GM10266 (cell line): ENCODE results near the gene DYRK1A.

Experiments
- DNase-seq: peaks from one replicate; pipeline ENCODE4 v3.0.0; 2012; ENCODE audit errors: extremely low spot score
- CTCF ChIP-seq: IDR thresholded peaks from 2 replicates; pipeline ENCODE4 v1.5.1; 2012; ENCODE audit warnings: mild to moderate bottlenecking, low read depth; ENCODE audit not compliant: control insufficient read depth, insufficient read depth; ENCODE audit errors: missing control alignments

Gene DYRK1A

GRCh38 chr21:37372127-37372731 lies 5.7 kb downstream of the DYRK1A start:
- TF ChIP-seq CTCF = no peak
- DNase-seq = no peak

- DNase-seq = no peak
- TF ChIP-seq CTCF = no peak
These were observed 6.4 kb downstream of the DYRK1A start for GRCh38 chr21:37372951-37373350.

- DNase-seq = no peak
- TF ChIP-seq CTCF = no peak
These were observed 7.0 kb downstream of the DYRK1A start for GRCh38 chr21:37373539-37373938.

- DNase-seq = no peak
- no peak for TF ChIP-seq CTCF
These were observed 7.5 kb downstream of the DYRK1A start for GRCh38 chr21:37374027-37374426.

GRCh38 chr21:37375866-37376574 lies 9.4 kb downstream of the DYRK1A start:
- DNase-seq = no peak
- TF ChIP-seq CTCF = no peak

- no peak for DNase-seq
- no peak for TF ChIP-seq CTCF
These were observed 12.1 kb downstream of the DYRK1A start for GRCh38 chr21:37378700-37379139.
